Measurements from ENCODE around the gene FMNL3.

GRCh38 chr12:49612210-49612609 is 95.0 kb downstream of the FMNL3 start:
- TF ChIP-seq, protein P1, sequence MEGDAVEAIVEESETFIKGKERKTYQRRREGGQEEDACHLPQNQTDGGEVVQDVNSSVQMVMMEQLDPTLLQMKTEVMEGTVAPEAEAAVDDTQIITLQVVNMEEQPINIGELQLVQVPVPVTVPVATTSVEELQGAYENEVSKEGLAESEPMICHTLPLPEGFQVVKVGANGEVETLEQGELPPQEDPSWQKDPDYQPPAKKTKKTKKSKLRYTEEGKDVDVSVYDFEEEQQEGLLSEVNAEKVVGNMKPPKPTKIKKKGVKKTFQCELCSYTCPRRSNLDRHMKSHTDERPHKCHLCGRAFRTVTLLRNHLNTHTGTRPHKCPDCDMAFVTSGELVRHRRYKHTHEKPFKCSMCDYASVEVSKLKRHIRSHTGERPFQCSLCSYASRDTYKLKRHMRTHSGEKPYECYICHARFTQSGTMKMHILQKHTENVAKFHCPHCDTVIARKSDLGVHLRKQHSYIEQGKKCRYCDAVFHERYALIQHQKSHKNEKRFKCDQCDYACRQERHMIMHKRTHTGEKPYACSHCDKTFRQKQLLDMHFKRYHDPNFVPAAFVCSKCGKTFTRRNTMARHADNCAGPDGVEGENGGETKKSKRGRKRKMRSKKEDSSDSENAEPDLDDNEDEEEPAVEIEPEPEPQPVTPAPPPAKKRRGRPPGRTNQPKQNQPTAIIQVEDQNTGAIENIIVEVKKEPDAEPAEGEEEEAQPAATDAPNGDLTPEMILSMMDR (IDR thresholded peaks at IDR 0.05 in 2 of 3, conservative IDR thresholded peaks at IDR 0.05 in 1 of 3; ENCODE audit: borderline replicate concordance in 1 of 3, insufficient read depth in 1 of 3, low read depth in 2 of 3, low read length in 2 of 3): no peak
- TF ChIP-seq SIN3A (IDR thresholded peaks at IDR 0.05; ENCODE audit: low read depth) (no peak), POLR2AphosphoS5 (IDR thresholded peaks at IDR 0.05; ENCODE audit: low read depth, low read length) (no peak)
- TF ChIP-seq, protein P2, sequence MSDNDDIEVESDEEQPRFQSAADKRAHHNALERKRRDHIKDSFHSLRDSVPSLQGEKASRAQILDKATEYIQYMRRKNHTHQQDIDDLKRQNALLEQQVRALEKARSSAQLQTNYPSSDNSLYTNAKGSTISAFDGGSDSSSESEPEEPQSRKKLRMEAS (IDR thresholded peaks at IDR 0.05): no peak
- TF ChIP-seq, protein P3, sequence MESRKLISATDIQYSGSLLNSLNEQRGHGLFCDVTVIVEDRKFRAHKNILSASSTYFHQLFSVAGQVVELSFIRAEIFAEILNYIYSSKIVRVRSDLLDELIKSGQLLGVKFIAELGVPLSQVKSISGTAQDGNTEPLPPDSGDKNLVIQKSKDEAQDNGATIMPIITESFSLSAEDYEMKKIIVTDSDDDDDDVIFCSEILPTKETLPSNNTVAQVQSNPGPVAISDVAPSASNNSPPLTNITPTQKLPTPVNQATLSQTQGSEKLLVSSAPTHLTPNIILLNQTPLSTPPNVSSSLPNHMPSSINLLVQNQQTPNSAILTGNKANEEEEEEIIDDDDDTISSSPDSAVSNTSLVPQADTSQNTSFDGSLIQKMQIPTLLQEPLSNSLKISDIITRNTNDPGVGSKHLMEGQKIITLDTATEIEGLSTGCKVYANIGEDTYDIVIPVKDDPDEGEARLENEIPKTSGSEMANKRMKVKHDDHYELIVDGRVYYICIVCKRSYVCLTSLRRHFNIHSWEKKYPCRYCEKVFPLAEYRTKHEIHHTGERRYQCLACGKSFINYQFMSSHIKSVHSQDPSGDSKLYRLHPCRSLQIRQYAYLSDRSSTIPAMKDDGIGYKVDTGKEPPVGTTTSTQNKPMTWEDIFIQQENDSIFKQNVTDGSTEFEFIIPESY (IDR thresholded peaks at IDR 0.05; ENCODE audit: extremely low read depth, insufficient replicate concordance, low read length): no peak
